ENCODE data around the gene IL17RB. TPM values are rescaled to one million over a fixed set of nuclear protein-coding genes. Genes with fewer than 3 reads are reported as not detected.

Gene IL17RB
- total RNA-seq, result 18.4 TPM
- long read RNA-seq, transcript IL17RB-201 (11 exons, 2,010 nt), result major isoform, 5 of 21 reads
- long read RNA-seq, partial matches to known transcripts, result 6 of 21 reads
- long read RNA-seq, other reads (novel, unspliced or antisense), result 7 of 21 reads

- H3K27me3 ChIP-seq (ENCODE audit: low read depth), result peaks cover 28% of the 10 kb centered on the region
- peaks cover 36% of the 10 kb centered on the region for H3K4me1 ChIP-seq
- H3K27ac ChIP-seq, result peak within 1 kb of the TSS; percentile 83
- H3K4me3 ChIP-seq, result peak within 1 kb of the TSS; percentile 74
- DNase-seq, result peak; percentile 84
- peak; percentile 93 to 94 for ATAC-seq
- no peak for TF ChIP-seq CTCF (IDR thresholded peaks at IDR 0.05)
- intact Hi-C loops (cut with DNase I), result no loop called here
- no peaks in the 10 kb centered on the region for H3K9me3 ChIP-seq
- H3K36me3 ChIP-seq, result no peaks in the 10 kb centered on the region
Measured at GRCh38 chr3:53846134-53846850, at the start of gene IL17RB, which contains the start of gene CHDH. Gene IL17RB, plus strand, starts transcription at chr3:53846568. Its CDS starts 21 bp downstream, at chr3:53846589. Gene CHDH, minus strand, starts transcription at chr3:53846419. Its CDS starts 22,411 bp downstream, at chr3:53824008.

GRCh38 chr3:53798144-53798543 lies 48.2 kb upstream of the IL17RB start:
- H3K4me1 ChIP-seq, result no peaks in the 10 kb centered on the region
- DNase-seq, result no peak
- no peaks in the 10 kb centered on the region for H3K36me3 ChIP-seq
- H3K4me3 ChIP-seq, result no peak overlapping the region
- ATAC-seq, result no peak
- no peaks in the 10 kb centered on the region for H3K9me3 ChIP-seq
- intact Hi-C loops (cut with DNase I), result no loop called here
- no peak for TF ChIP-seq CTCF (IDR thresholded peaks at IDR 0.05)
- no peaks in the 10 kb centered on the region for H3K27me3 ChIP-seq (ENCODE audit: low read depth)
- H3K27ac ChIP-seq, result no peak overlapping the region

- no peak for ATAC-seq
- intact Hi-C loops (cut with DNase I), result no loop called here
- no peaks in the 10 kb centered on the region for H3K9me3 ChIP-seq
Measured at GRCh38 chr3:53799338-53799865, 47.0 kb upstream of the IL17RB start.

GRCh38 chr3:53800041-53800906 lies 46.1 kb upstream of the IL17RB start:
- Histone ChIP-seq H3K27me3 (ENCODE audit: low read depth) (no peaks in the 10 kb centered on the region), H3K4me1 (no peaks in the 10 kb centered on the region), H3K36me3 (no peaks in the 10 kb centered on the region), H3K27ac (no peak overlapping the region), H3K9me3 (no peaks in the 10 kb centered on the region), H3K4me3 (no peak overlapping the region)
- intact Hi-C loops (cut with DNase I), result no loop called here
- no peak for TF ChIP-seq CTCF (IDR thresholded peaks at IDR 0.05)
- ATAC-seq (no peak), DNase-seq (no peak)

More at GRCh38 chr3:53799338-53799865, 47.0 kb upstream of the IL17RB start:
- Histone ChIP-seq H3K4me1 (no peaks in the 10 kb centered on the region), H3K36me3 (no peaks in the 10 kb centered on the region), H3K27ac (no peak overlapping the region), H3K27me3 (ENCODE audit: low read depth) (no peaks in the 10 kb centered on the region), H3K4me3 (no peak overlapping the region)
- no peak for DNase-seq
- no peak for TF ChIP-seq CTCF (IDR thresholded peaks at IDR 0.05)

- ATAC-seq (no peak), DNase-seq (no peak)
- Histone ChIP-seq H3K9me3 (no peaks in the 10 kb centered on the region), H3K36me3 (no peaks in the 10 kb centered on the region), H3K4me3 (no peak overlapping the region), H3K4me1 (no peaks in the 10 kb centered on the region), H3K27ac (no peak overlapping the region), H3K27me3 (ENCODE audit: low read depth) (no peaks in the 10 kb centered on the region)
- TF ChIP-seq CTCF (IDR thresholded peaks at IDR 0.05), result no peak
- intact Hi-C loops (cut with DNase I), result no loop called here
Measured at GRCh38 chr3:53801319-53801718, 45.0 kb upstream of the IL17RB start.
